ENCODE results near the gene FBLN2.

Gene FBLN2

DNA sequence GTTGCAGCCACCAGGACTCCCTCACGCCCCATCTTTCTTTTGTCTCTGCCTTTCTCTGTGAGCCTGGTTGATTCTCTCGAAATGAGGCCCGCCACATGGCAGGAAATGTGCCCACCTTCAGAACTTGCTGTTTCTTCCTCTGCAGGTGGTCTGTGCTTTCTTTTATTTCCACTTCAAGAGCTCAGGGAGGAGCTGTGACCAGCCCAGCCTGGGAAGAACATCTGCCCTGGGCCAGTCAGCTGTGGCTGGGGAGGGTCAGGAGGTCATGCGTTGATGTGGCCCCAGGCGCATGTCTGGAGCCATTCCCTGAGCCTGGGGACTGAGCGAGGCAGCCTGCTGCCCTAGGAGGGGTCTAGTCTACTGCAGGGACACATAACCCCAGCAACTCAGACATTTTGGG lies 8.0 kb downstream of the FBLN2 start:
- Histone ChIP-seq H3K4me3 (ENCODE audit: low read depth, low read length) (no peak overlapping the region), H3K36me3 (replicated peaks) (no peaks in the 10 kb centered on the region), H3K27ac (no peak overlapping the region), H3K27me3 (replicated peaks) (no peaks in the 10 kb centered on the region)
- in situ Hi-C loops (cut with HindIII; ENCODE audit: low pct_ligation_motif_present, low sequenced_read_pairs): no loop called here
- TF ChIP-seq, protein P1, sequence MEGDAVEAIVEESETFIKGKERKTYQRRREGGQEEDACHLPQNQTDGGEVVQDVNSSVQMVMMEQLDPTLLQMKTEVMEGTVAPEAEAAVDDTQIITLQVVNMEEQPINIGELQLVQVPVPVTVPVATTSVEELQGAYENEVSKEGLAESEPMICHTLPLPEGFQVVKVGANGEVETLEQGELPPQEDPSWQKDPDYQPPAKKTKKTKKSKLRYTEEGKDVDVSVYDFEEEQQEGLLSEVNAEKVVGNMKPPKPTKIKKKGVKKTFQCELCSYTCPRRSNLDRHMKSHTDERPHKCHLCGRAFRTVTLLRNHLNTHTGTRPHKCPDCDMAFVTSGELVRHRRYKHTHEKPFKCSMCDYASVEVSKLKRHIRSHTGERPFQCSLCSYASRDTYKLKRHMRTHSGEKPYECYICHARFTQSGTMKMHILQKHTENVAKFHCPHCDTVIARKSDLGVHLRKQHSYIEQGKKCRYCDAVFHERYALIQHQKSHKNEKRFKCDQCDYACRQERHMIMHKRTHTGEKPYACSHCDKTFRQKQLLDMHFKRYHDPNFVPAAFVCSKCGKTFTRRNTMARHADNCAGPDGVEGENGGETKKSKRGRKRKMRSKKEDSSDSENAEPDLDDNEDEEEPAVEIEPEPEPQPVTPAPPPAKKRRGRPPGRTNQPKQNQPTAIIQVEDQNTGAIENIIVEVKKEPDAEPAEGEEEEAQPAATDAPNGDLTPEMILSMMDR (IDR thresholded peaks at IDR 0.05; ENCODE audit: low read depth, low read length, missing control alignments): no peak
- DNase-seq: no peak

DNA sequence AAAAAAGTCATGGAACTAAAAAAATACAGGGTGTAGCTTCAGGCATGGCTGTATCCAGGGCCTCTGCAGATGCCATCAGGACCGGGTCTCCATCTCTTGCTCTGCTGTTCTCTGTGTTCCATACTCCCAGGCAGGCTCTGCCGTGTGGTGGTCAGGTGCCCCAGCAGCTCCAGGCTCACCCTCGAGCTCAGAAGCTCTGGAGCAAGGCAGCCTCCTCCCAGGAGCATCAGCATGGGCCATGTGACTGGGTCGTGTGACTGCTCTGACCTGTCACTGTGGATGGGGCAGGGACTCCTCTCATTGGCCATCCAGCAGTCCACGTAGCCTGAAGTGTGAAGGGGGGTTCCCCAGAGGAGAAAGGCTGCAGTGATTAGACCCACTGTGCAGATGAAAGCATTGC lies 8.5 kb downstream of the FBLN2 start:
- Histone ChIP-seq H3K4me3 (ENCODE audit: low read depth, low read length) (no peak overlapping the region), H3K27me3 (replicated peaks) (no peaks in the 10 kb centered on the region), H3K27ac (no peak overlapping the region), H3K36me3 (replicated peaks) (no peaks in the 10 kb centered on the region)
- in situ Hi-C loops (cut with HindIII; ENCODE audit: low pct_ligation_motif_present, low sequenced_read_pairs): no loop called here
- DNase-seq: no peak
- TF ChIP-seq, protein P1 (IDR thresholded peaks at IDR 0.05; ENCODE audit: low read depth, low read length, missing control alignments): no peak

DNA sequence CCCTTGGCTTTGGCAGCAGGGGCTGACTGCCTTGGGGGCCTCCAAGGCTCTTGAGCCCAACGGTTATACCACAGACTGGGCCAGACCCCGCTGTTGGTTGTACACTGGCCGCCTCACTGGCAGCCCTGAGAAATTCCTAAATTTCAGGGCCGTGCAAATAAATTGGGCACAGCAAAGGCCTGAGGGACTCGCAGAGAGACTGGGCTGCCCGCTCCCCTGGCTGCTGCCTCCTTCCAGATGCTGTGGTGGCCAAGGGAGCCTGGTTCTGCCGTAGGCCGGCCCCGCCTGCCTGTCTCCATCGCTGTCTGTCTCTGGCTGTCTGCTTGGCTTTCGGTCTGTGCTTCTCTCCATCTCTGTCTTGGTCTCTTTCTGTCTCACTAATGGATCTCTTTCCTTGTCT lies 9.0 kb downstream of the FBLN2 start:
- TF ChIP-seq, protein P1 (IDR thresholded peaks at IDR 0.05; ENCODE audit: low read depth, low read length, missing control alignments): no peak
- in situ Hi-C loops (cut with HindIII; ENCODE audit: low pct_ligation_motif_present, low sequenced_read_pairs): no loop called here
- DNase-seq: no peak
- H3K27ac ChIP-seq: no peak overlapping the region
- H3K27me3 ChIP-seq (replicated peaks): no peaks in the 10 kb centered on the region
- no peaks in the 10 kb centered on the region for H3K36me3 ChIP-seq (replicated peaks)
- H3K4me3 ChIP-seq (ENCODE audit: low read depth, low read length): no peak overlapping the region

DNA sequence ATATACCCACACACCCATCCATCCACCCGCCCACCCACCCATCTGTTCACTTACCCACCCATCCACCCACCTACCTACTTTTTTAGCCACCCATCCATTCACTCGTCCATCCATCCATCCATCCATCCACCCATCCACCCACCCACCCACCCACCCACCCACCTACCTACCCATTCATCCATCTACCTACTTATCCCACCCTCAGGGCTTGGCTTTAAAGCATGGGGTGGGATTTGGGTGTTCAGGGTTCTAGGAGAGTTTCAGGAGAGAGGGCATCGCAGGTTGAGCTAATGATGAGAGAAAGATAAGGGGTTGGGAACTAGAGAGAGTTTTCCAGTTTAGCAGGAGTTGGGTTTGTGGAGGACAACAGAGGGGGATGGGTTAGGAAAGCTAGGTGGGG lies 9.7 kb downstream of the FBLN2 start:
- Histone ChIP-seq H3K27ac (no peak overlapping the region), H3K36me3 (replicated peaks) (no peaks in the 10 kb centered on the region), H3K27me3 (replicated peaks) (no peaks in the 10 kb centered on the region), H3K4me3 (ENCODE audit: low read depth, low read length) (no peak overlapping the region)
- no peak for DNase-seq
- in situ Hi-C loops (cut with HindIII; ENCODE audit: low pct_ligation_motif_present, low sequenced_read_pairs): no loop called here
- TF ChIP-seq, protein P1 (IDR thresholded peaks at IDR 0.05; ENCODE audit: low read depth, low read length, missing control alignments): no peak

DNA sequence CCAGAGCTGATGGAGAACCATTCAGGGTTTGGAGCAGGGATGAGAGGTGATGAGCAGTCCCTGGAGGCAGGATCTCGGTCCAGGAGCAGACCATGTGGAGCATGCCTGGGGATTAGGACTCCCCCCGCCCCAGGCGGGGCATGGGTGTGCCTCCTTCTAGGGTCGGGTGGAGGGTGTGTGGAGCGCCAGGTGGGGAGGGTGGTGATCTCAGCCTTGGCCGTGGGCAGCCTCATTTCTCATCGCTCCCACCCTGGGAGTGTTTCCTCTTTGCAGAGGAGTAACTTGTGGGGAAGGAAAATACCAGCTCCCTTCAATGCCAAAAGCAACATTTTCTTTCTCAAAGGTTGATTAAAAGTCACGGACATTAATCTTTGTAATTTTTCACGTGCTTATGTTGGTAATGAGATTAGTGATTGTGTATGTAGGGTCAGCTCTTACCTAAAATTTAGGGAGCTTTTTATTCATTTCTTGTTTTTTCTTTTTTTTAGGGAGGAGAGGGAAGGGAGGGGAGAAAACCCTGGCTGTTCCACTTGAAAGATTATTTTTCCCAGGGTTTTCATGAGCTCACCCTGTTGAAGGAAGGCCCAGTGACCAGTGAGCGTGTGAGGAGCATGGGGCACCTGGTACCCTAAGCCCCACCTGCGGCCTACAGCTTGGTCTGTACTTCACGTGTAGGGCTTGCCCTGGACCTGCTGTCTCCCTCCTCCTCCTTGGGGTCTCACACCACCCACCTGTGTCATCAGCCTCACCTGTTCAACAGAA lies 11.0 kb downstream of the FBLN2 start:
- in situ Hi-C loops (cut with HindIII; ENCODE audit: low pct_ligation_motif_present, low sequenced_read_pairs): no loop called here
- Histone ChIP-seq H3K27me3 (replicated peaks) (no peaks in the 10 kb centered on the region), H3K36me3 (replicated peaks) (no peaks in the 10 kb centered on the region), H3K27ac (no peak overlapping the region), H3K4me3 (ENCODE audit: low read depth, low read length) (no peak overlapping the region)
- no peak for DNase-seq
- TF ChIP-seq, protein P1 (IDR thresholded peaks at IDR 0.05; ENCODE audit: low read depth, low read length, missing control alignments): no peak

DNA sequence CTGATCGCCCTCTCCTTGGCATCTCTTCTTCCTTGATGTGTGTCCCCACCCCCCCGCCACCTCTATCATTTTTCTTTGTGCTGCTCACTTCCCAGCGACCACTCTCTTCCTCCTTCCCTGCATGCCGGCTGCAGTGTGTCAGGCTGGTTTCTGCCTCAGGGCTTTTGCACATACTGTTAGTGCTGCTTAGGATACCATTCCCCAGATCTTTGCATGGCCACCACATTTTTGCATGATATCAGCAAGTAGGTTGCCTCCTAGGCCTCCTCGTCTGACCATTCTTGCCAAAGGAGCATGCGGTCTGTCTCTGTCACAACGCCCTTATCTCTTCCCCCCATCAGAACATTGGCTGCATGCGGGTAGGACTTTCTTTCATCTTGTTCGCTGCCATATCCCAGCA lies 12.5 kb downstream of the FBLN2 start:
- TF ChIP-seq, protein P1 (IDR thresholded peaks at IDR 0.05; ENCODE audit: low read depth, low read length, missing control alignments): no peak
- in situ Hi-C loops (cut with HindIII; ENCODE audit: low pct_ligation_motif_present, low sequenced_read_pairs): no loop called here
- H3K27me3 ChIP-seq (replicated peaks): no peaks in the 10 kb centered on the region
- DNase-seq: no peak
- no peak overlapping the region for H3K4me3 ChIP-seq (ENCODE audit: low read depth, low read length)
- no peaks in the 10 kb centered on the region for H3K36me3 ChIP-seq (replicated peaks)
- no peak overlapping the region for H3K27ac ChIP-seq

Data from brain microvascular endothelial cell (primary cell).